ENCODE data around the gene FNBP1L.

FNBP1L gene

DNA sequence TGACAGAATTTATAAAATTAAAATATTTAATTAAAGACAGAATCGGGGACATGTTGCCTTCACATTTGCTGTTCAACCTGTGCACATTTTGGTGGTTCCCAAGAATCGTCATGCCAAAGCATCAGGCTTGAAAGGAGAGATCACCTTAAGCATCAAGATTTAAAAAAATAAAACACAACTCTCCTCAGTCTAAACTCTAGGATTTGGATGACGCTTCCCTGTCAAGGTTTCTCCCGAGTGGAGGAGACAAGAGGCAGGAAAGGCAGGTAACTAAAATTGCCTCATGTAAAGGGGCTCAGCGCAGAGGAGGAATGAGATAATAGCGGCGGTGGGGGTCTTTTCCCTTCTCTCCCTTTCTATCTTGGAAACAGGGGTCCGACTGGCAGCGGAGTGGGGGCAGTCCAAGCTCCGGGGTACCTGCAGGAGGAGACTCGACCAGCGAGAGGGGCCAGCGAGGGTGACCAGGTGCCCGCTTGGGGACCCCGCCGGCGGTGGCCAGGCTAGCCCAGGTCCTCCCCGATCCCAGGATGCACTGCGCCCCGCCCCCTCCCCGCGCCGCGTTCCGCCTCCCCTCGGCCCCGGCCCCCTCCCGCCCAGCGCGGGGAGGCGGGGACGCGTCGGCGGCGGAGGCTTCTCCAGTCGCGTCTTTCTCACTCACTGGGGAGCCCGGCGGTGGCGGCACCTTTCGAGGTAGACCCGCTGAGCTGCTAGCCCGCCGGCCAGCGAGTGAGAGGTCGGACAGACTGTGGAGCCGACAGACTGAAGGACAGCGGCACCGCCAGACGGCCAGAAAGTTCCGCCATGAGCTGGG, at the start of gene FNBP1L:
Gene FNBP1L, plus strand, starts transcription at position 638 of the 811 bp plus-strand sequence. Its CDS starts 164 bp downstream, at position 802.
- DNase-seq, result peak; percentile 91

DNA sequence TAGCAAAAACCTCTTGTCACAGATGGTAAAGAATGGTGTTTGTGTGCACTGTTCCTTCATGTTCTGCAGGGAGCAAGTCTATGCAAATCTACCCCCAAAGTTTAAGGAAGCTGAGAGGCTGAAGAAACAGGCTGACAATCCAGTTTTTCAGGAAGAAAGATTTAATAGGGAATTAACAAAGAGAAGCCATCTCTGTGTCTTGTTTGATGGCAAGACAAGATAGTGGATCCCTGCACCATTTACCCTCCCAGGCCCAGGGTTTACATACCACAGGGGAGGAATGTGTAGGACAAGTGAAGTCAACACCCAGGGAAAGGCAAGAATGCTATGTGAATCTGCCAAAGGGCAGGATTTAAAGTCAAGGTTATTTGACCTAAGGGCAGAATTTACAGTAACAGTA, 48.1 kb upstream of the FNBP1L start:
- no peak for DNase-seq

DNA sequence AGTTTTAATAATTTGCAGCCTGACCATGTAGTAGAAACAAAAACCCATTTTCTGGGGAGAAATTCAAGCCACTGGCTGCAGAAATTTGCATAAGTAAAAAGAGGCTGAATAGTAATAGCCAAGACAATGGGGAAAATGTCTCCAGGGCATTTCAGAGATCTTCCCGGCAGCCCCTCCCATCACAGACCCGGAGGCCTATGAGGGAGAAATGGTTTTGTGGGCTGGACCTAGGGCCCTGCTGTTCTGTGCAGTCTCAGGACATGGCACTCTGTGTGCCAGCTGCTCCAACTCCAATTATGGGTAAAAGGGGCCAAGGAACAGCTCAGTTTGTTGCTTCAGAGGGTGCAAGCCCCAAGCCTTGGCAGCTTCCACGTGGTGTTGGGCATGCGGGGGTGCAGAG, 39.7 kb upstream of the FNBP1L start:
- DNase-seq, result no peak

DNA sequence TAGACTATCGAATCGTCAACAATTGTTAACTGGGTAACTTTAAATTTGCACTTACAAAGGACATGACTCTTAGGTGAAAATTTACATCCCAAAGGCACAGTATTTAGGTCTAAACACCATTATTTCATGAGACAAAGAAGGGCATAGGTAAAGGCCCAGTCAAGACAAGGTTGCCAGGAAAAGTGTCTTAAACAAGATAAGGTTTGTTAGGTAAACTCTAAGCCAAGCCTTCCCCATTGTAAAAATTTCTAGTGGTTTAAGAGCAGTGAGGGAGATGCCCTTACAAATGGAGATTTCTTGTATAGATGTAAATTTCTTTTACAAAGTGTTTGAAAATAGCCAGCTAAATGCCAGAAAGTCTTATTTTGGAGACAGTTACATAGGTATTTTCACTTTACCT, 36.9 kb upstream of the FNBP1L start:
- DNase-seq, result no peak

DNA sequence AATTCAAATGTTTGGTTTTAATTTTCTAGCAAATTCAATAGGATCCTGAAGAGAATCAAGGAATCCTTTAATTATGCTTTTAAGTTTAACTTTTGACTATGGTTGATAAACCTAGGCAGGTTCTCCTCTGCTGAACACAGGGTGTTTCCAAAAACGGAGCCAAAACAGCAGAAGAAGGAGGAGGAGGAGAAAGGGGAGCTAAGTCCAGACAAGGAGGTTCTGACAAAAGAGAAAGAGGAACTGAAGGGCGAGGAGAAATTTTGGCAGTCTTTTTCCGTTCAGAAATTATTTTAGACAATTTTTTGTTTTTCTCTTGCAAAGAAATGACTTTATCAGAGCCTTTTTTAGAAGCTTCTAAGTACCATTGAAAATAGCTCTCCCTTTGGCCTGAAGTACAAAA, 33.2 kb upstream of the FNBP1L start:
- no peak for DNase-seq

DNA sequence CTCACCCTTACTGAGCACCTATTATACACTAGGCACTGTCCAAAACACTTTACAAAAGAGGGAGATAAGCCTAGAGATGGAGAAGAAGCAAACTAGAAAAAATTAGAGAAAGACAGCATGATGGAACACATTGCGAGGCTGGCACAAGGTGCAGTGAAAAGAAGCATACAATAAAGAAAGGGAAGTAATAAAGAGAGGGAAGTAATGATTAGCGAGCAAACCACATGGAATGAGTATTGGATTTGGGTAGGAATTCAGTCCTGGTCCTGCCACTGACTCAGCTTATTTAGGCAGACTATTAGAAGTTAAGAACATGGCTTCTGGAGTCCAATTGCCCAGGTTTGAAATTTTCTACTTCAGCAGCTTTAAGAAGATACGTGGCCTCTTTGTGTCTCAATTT, 32.6 kb upstream of the FNBP1L start:
- no peak for DNase-seq

DNA sequence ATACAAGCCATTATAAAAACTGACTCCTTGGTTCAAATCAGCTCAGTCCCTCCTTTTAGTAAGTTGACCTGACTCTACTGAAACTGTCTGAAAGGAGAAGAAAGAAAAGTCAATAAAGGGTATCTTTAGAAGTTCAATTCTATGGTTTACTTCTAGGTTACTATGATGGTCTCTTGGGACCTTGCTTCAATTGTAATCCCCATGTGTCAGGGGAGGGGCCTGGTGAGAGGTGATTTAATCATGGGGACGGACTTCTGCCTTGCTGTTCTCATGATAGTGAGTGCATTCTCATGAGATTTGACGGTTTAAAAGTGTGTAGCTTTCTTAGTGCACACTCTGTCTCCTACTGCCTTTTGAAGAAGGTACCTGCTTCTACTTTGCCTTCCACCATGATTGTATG, 31.7 kb upstream of the FNBP1L start:
- no peak for DNase-seq

DNA sequence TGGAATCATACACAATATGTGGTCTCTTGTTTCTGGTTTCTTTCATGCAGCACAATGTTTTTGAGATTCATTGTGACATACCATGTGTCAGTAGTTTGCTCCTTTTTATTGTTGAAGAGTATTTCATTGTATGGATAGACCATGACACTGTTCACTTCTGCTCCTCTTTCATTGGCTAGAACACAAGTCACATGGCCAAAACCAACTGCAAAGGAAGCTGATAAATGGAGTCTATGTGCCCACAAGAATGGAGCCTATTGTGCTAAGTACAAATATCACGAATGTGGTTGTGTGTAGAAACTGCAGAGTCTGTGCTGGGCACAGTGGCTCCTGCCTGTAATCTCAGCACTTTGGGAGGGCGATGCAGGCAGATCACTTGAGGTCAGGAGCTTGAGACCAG, 28.6 kb upstream of the FNBP1L start:
- DNase-seq, result no peak

DNA sequence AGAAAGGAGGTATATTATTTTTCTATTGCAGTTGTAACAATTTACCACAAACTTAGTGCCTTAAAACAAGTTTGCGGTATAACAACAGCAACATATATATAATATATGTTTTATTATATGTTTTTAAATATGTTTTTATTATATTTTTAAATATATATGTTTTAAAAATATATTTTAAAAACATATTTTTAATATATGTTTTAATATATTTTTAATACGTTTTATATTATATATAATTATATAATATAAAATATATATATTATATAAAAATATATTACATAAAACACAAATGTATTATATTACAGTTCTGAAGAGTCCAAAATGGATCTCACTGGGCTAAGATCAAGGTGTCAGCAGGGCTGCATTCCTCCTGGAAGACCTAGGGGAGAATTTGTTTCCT, 27.5 kb upstream of the FNBP1L start:
- no peak for DNase-seq

DNA sequence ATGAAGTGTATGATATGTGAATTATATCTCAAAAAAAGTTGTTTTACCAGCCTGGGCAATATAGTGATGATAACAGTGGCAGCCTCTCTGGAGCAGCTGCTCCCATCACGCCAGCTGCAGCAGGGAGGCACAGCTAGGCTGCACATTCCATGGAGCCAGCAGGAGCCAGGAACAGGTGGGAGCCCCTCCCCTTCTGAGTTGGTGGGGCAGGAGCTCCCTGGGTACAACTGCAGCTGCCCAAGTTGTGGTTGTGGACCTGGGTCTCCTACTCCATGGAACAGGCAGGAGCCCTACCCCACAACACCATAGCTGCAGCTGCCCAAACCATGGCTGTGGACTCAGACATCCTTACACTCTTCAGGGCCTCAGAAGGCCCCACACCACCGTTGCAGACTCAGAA, 21.7 kb upstream of the FNBP1L start:
- DNase-seq, result peak; percentile 53

DNA sequence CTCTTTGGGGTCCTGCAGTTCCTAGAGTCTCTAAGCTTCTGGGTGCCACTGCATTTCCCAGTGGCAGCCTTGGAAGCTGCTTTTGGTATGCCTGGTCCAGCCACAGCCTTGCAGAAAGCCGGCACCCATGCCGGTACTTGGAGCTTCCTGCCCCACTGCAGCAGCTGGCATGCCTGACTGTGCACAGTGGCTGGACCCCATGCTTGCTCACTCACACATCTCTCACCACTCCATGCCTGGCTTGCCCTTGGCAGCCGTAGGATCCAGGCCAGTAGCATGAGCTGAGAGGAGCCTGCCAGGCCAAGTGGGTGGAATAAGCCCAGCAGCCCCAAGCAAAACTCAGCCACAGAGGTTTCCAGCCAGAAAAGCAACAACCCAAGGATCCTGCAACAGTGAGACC, 20.3 kb upstream of the FNBP1L start:
- DNase-seq, result no peak

DNA sequence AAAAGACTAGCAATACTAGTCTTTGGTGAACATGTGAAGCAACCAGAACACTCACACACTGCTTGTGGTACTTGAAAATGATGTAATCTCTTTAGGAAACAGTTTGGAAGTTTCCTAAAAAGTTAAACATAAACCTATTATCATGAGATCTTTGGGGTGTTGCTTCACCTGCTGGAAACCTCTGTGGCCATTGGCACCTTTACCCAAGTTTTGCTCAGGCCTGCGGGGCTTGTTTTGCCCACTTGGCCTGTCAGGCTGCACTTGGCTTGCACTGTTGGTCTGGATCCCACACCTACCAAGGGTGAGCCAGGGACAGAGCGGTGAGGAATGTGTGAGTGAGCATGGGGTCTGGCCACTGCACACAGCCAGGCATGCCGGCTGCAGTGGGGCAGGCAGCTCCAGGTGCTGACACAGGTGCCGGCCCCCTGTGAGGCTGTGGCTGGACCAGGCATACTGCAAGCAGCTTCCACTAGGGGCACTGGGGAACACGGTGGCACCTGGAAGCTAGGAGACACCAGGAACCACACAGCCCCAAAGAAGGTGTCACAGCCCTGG, 14.4 kb upstream of the FNBP1L start:
- no peak for DNase-seq

DNA sequence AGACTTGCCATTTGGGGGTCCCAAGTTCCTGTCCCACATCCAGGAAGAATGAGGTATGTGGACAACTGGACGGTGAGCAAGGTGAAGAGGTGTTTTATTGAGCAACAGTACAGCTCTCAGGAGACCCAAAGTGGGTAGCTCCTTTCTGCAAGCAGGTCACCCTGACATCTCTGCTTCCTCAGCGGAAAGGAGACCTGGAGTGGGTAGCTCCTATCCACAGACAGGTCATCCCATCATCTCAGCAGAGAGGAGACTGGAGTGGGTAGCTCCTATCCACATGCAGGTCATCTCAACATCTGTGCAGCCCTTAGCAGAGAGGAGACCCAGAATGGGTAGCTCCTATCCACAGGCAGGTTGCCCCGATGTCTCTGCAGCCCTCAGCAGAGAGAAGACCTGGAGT, 13.8 kb upstream of the FNBP1L start:
- DNase-seq, result no peak

DNA sequence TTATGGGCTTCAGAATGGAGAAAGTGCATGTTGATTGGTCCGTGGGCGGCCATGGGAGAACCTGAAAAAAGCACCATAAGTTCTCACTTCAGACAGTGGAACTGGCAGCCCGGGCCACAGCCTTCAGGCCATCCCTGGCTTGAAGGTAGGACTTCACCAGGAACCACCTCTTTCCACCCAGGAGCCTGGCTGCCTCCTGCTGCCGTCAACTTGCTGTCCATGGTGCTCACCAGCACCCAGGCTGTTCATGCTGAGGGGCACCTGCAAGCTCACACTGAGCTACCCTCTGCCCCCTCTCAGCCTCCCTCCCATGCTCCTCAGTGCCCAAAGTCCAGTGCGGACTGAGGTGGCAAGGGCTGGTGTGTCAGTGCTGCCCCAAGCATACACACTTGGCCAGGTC, 12.9 kb upstream of the FNBP1L start:
- no peak for DNase-seq

DNA sequence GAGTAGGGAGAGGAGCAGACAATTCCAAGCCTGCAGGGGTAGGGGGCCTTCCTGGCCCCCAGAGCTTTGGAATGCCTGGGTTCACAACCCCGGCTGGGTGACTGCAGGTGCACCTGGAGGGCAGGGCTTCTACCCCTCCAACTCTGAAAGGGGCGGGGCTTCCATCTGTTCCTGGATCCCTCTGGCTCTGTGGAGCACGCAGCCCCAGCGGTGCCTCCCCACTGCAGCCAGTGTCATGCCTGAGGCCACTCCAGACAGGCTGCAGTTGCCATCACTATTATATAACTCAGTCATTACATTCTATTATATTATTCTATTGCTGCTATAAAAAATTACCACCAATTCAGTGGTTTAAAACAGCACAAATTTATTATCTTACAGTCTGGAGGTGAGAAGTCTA, 12.5 kb upstream of the FNBP1L start:
- no peak for DNase-seq

DNA sequence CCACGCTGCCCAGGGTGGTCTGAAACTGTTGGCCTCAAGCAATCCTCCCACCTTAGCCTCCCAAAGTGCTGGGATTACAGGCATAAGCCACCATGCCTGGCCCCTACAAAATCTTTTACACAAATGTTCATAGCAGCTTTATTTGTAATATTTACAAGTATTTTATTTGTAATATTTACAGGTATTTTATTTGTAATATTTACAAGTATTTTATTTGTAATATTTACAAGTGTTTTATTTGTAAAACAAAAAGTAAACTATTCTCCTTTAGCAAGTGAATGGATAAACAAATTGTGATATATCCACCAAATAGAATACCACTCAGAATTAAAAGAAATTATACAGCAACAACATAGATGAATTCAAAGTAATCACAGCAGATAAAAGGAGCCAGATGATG, 11.4 kb upstream of the FNBP1L start:
- DNase-seq, result no peak

DNA sequence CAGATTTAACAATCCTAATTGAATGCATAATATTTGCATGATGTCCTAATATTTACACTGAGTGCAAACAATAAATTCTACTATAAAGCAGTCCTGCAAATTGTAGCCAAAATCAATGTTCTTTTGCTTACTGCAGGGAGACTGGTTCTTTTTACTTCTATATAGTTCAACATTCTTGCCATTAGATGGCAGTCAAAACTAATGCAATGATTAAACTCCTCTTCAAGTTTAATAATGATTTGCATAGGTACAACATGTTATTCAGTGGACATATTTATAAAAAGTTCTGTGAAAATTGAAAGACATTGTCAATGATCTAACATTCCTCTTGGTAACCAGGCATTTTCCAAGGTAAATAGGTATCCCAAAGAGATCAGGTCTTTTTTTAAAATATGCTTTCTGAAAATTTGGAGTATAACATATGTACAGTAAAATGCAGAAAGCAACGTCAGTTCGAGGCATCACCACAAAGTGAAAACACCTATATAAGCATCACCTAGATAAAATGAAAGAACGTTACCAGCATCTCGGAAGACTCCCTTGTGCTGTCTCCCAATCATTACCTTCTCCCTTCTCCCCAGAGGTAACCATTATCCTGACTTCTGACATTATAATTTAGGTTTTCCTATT, 9.8 kb upstream of the FNBP1L start:
- no peak for DNase-seq

DNA sequence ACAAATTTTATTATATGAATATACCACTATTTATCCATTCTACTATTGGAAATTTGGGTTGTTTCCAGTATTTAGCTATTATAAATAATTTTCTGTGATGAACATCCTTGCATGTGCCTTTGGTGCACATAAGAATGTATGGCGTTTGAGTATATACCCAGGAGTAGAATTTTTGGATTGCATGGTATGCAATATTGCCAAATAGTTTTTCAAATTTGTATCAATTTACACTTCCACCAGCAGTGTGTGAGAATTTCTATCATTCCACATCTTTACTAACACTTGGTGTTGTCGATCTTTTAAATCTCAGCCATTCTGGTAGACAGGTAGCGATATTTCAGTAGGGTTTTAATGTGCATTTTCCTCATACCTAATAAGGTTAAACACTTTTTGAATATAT, 9.2 kb upstream of the FNBP1L start:
- no peak for DNase-seq

DNA sequence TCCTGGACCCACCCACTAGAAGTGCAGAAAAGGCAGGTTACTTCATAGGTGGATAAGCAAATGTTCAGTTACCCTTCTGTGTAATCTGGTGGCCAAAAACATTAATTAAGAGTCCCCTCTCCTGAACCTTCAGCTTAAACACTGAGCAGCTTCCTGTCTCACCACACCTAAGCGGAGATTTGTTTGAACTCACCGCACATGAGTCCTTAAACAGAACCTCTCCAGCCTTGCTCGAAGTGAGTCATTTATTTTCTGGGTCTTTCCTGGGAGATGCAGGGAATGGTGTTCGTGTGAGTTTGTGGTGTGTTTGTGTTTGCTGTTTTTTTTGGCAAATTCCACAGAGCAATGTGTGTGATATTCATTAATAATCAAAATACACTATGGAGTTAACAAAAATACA, 7.6 kb upstream of the FNBP1L start:
- no peak for DNase-seq

DNA sequence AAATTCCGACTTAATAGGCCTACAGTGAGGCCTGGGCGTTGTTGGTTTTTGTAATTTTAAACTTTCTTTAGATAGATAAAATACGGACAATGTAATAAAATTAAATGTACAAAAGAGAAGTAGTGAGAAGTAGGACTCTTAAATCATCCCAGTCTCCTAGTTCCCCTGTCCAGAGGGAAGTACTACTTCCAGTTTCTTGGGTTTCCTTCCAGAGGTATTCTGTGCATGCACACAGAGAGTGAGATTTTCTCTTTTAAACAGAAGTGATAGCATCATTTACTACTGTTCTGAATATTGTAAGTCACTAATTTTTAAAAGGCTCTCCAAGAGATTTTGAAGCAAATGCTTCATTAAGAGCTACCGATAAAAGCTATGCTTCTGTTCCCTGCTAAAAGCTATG, 7.2 kb upstream of the FNBP1L start:
- DNase-seq, result no peak

DNA sequence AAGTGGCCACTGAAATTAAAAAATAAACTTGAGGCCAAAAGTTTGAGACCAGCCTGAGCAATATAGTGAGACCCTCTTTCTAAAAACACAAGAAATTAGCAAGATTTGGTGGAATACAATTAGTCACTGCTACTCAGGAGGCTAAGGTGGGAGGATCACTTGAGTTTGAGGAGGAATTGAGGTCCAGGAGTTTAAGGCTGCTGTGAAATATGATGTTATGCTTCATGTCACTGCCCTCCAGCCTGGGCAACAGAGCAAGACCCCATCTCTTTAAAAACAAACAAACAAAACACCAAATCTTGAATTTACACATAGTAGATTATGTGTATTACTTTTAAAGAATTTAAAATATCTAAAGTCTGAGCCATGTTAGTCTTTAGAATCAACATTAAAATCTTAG, 6.3 kb upstream of the FNBP1L start:
- no peak for DNase-seq

DNA sequence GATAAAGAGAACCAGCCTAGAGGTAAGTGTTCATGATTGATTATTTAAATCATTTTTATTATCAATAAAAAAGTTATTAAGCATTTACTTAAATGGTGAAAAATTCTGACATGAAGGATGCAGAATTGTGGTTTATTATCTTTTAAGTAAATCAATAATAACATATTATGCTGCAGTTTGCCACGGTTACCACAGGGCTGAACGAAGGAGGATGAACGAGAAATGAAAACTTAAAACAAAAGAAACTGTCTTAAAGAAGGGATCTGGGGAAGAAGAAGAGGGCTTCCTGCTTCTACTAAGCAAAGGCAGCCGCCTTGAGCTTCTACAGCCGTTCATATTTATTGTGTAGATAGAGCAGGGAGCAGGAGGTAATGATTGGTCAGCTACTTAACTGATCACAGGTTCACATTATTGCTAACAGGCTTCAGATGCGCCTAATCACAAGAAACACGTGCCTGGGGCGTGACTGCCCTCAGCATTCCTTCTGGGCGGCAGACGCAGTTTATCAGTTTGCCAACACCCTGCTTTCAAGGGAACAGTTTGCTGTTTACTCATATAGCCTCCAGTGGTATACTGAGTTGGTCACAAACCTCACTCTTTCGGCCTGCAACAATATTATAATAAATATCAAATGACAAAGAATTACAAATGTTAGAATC, 5.8 kb upstream of the FNBP1L start:
- DNase-seq, result no peak

DNA sequence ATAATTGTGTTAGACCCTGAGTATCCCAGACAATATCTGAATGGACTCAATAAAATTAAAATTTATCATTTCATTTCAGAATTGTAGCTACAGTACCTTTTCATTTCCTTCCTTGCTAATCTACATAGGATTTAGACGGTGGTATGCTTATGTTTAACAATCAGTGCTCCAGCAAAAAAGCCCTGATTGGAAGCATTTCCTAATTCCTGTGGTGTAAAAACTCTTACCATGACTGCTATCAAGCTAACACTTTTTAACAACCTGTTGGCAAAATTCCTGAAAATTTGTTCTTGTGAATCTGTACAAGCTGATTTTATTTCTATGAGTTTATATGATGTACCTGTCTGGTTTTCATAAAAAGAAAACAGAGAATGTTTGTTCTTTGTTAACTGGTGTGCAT, 5.2 kb upstream of the FNBP1L start:
- DNase-seq, result no peak

DNA sequence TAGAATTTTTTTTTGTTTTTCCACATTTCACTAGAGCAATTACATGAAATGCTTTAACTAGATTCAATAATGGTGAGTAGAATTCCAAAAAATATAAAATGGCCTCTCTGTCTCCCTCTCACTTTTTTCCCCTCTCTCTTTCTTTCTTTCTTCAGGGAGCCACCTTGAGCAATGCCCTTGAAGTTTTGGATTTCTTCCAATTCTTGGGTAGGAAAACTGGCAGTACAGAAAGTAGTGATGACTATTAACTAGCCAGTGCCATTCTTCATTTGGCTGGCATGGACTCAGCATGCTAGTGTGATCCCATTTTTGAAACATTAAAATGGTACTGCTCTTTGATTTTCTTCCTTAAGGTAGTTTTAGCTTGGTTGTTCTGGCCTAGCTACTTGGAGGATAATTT, 4.5 kb upstream of the FNBP1L start:
- DNase-seq, result no peak

Data from femur (tissue), 1 donor.